RPMI7951 (cell line): Measurements from ENCODE around the gene C1GALT1. TPM values are rescaled to one million over a fixed set of nuclear protein-coding genes. Genes with fewer than 3 reads are reported as not detected.

Experiments used
- DNase-seq: peaks from one replicate; pipeline ENCODE4 v3.0.0-alpha.2; 2012; ENCODE audit warnings: low read depth
- total RNA-seq: library from RNA; depleted of rRNA; stranded (reverse); fragments of >200 nt; shearing (Covaris generic); gene quantifications from 2 replicates; pipeline ENCODE4 v1.2.3, GENCODE V29; 2014

Gene C1GALT1
- total RNA-seq, 1 experiment from 2014 or later: 44.9 TPM

DNA sequence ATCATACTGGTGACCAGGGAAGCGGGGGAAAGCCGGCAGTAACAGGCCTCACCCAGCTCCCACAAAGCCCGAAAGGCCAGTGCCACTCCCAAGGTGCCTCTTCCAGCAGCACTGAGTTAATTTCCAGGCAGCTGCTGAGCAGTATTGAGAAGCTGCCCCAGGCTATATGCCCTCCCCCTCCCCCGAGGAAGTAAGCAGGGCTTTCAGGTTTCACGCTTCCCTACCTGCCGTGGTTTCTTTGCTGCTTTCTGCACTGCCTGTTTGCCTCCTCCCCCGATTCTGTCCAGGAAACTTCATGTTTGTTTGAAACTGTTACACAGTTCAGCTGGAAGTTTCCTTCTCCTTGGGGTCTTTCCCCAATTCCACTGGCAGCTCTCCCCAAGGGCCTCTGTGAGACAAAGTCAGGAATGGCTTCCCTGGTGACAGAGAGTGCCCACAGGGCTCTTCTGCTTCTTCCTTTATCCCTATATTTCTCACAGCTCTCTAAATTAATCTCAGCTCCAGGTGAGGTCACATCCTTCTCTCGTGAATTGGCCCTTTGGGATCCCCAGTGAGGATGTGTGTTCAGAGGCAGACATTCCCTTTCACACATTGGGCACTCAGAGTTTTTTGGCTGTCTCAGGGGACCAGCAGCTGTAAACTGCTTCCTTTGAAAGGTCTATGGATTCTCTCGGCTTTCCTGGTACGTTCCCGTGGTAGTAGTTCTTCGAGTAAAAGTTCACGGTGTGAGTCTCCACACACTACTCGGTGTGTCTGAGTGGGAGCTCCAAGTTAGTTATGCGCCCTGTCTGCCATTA is 19.4 kb downstream of the C1GALT1 start:
- no peak for DNase-seq

DNA sequence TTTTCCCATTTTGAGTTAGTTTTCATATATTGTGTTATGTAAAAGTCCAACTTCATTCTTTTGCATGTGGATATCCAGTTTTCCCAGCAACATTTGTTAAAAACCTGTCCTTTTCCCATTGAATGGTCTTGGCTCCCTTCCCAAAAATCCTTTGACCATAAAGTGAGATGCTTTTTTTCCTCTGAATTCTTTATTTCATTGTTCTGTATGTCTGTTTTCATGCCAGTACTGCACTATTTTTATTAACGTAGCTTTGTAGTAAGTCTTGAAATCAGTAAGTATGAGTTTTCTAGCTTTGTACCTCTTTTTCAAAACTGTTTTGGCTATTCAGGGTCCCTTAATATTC is 20.0 kb downstream of the C1GALT1 start:
- DNase-seq: no peak

DNA sequence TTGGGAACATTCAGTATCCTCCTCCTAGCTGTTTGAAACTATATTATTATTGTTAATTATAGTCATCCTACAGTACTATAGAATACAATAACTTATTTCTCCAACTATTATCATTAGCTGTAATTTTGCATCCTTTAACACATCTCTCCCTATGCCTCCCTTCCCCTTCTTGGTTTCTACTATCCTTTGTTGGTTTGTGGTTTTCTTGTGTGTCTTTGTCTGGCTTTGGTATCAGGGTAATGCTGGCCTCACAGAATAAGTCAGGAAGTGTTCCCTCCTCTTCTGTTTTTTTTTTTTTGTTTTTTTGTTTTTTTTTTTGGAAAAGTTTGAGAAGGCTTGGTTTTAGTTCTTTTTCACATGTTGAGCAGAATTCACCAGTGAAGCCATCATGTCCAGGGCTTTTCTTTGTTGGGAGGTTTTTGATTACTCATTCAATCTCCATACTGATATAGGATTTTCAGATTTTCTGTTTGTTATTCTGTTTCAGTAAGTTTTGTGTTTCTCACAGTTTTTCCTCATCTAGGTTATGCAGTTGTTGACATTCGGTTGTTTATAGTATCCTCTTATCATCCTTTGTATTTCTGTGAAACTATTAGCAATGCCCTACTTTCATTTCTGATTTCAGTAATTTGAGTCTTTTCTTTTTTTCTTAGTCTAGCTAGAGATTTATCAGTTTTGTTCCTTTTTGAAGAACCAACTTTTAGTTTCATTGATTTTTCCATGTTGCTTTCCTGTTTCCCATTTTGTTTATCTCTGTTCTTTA is 21.6 kb downstream of the C1GALT1 start:
- DNase-seq: peak; percentile 24

DNA sequence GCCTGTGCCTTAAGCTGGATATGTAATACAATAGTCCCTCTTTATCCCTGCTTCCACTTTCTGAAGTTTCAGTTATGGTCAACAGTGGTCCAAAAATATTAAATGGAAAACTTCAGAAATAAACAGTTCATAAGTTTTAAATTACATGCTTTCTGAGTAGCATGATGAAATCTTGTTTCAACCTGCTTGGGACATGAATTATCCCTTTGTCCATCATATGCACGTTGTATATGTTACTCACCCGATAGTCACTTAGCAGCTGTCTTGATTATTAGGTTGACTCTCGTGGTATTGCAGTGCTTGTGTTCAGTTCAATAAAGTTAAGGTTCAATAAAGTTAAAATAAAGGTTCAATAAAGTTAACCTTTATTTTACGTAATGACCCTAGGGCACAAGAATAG is 25.5 kb downstream of the C1GALT1 start:
- peak; percentile 32 for DNase-seq

DNA sequence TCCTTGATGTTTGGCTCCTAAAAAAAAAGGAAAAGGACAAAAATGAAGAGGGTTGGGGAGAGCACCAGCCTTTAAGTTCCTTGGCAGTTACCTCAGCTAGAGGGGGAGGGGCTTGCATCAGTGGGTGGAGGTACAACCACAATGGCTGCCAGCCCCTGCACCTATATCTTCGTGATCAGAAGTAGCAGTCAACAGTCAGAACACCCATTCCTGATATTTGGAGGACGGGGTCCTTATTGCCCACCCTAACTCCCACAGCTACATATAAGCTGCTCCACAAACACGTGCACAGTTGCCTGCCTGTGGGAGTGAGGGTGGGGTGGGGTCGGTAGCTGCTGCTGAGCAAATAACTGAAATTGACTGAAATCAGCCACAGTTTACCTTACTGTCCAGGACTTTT is 26.2 kb downstream of the C1GALT1 start:
- DNase-seq: no peak

DNA sequence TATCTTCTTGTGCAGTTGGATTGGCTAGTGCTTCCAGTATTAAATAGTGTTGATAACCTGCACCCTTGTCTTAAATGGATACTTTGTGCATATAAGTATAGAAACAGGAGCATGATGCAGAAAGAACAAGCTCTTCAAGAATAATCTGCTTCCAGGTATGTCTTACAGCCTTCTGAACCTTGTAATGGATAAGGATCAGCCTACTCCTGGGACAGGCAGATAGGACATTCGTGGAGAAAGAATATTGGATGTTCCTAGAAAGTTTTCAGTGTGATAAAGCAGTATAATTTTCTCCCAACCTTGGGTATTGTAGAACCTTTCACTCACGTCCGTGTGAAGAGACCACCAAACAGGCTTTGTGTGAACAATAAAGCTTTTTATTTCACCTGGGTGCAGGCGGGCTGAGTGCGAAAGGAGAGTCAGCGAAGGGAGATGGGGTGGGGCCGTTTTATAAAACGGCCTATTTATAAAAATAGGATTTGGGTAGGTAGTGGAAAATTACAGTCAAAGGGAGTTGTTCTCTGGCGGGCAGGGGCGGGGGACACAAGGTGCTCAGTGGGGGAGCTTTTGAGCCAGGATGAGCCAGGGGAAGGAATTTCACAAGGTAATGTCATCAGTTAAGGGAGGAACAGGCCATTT is 27.2 kb downstream of the C1GALT1 start:
- no peak for DNase-seq

DNA sequence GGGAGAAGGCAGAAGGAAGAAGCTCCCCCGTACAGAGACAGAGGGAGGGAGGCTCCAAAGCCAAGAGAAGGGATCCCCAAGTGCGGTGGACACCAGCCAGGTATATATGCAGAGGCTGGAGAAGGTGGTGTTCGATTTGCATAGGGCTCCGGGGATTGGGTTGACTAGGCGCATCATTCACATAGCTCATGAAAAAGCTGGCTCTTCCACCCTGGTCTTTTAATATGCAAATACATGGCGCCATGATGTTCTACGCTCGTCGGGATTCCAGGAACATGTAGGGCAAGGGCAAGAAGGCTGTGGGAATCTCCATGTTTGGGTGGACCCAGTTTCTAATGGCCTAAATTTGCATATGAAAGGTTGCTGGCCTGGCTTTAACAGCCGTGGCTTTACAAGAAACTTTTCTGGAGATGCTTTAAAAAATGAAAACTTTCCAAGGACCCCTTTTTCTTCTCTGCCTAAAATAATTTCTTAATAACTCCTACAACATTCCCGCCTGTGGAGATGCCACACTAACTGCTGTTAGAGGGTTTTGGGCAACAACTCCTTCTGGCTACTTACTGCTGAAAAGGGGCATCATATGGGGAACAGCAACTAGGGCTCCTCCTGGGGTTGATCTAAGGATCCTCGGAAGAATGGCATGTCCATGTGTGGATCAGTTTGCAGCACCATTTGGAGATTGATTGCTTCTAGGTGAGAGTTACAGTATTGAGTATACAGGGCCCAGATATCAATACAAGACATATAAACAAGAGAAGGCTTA is 28.3 kb downstream of the C1GALT1 start:
- no peak for DNase-seq

DNA sequence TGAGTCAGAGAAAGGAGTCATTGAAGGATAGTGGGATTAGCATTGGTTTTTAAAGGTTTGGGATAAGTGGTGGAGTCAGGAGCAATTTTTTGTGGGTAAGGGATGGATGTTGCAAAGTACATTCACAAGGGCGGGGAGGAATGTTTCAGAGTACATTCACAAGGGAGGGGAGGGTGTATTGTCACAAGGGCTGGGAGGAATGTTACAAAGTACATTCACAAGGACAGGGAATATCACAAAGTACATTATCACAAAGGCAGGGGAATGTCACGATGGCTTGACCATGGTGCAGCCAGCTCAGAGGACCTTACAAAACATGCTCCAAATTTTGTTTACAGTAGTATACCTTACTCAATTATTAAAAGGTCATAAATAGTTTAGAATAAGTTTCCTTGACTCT is 30.3 kb downstream of the C1GALT1 start:
- no peak for DNase-seq

DNA sequence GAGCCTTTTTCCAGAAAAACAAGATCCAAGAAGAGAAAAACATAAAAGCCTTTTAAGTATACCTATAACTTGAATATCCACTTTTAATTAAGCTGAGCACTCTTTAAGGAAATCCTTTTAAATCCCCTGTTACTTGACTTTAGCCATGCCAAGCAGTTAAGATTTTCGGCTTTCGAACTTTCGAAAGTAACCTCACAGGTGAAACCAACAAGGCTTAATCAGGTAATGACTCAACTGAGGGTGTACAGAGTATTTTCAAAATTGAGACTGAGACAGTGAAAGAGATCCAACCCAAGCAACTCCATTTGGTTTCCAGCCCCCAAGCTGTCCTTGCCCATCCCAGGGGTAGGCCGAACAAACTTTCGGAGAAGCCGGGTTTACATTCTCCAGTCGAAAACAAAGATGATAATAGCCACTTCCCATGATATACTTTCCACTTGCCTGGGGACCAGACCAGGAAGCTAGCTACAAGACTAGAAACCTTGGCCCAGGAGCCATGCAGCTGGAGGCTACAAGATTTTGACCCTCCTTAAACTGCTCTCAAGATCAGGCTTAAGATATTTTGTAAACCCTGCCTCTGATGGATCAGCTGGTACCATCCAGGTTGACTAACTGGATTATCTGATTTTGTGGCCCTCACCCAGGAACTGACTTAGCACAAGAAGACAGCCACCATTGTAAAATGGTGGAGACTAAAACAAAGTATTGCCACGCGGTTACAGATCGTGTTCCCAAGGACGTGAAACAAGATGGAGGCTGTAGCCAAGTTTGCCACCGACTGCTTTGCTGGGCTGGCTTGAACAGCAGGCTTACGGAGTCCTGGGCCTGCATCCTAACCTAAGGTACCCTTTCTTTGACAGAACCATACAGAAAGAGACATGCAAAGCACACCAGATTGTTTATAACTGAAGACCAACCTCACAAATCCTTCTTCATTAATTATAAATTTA is 32.3 kb downstream of the C1GALT1 start:
- no peak for DNase-seq

DNA sequence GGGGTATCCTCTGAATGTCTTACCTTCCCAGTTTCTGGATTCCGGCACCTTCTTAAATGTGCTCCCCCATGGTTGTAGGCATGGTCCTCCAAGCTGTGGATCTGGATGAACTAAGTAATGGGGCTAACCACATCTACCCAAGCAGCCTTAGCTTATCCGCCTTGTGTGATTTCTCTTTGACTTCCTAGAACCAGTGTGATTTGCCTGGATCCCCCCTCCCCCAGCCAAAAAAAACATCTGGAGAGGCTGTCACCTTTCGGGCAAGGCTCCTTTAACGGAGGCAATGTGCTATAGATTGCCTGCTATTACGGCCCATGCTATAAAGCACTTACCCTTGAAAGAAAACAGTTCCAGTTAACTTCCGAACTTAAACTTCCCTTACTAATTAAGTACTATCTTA is 33.9 kb downstream of the C1GALT1 start:
- no peak for DNase-seq

DNA sequence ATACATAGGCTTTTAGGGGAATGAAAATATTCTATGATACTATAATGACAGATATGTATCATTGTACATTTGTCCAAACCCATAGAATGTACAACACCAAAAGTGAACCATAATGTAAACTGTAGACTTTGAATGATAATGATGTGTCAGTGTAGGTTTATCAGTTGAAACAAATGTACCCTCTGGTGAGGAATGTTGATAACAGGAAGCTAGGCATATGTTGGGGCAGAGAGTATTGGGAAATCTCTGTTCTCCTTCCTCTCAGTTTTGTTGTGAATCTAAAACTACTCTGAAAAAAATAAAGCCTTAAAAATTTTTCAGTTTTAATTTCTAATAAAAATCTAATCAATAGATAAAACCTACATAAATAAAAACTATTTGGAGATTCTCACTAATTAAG is 36.9 kb downstream of the C1GALT1 start:
- DNase-seq: no peak

DNA sequence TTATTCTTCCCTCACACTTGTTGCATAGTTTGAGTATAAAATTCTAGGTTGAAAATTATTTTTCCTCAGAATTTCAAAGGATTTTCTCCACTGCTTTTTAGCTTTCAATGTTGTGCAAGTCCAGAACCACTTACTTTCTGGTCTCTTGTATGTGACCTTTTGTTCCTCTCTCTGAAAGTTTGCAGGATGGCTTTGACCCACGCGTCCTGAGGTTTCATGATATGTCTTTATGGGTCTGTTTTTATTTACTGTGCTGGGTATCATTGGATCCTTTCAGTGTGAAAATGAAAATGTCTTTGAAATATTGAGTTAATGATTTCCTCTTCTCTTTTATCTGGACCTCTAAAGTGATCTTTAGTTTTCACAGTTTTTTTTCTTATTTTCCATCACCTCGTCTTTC is 38.5 kb downstream of the C1GALT1 start:
- no peak for DNase-seq

DNA sequence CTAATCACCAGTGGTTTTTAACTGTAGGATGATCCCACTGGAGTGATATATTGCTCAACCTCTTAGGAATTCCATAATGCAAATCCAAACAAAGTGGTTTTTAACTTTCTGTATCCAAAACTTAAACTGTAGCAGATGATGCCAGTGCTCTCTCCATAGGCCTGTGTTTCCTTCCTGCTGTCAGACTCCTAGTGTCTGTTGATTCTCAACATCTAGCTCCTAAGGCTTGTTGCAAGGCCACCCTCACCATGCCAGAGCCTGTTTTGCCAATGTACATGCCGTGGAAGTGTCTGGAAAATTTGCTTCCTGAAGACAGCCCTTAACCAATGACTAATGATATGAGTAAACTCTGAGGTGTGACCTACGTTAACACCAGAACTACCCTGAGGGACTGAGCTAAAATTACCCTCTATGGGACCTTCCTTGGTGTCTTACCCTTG is 39.3 kb downstream of the C1GALT1 start:
- peak; percentile 95 for DNase-seq

DNA sequence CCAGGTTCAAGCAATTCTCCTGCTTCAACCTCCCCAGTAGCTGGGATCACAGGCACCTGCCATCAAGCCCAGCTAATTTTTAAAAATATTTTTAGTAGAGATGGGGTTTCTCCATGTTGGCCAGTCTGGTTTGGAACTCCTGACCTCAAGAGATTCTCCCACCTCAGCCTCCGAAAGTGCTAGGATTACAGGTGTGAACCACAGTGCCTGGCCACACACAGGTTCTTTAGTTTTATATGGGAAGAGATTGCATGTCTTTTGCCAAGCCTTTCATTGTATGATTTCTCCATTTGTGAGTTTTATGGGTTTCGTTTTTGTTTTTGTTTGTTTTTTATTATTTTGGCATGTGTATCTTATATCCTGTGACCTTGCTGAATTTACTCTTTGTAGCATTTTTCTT is 40.9 kb downstream of the C1GALT1 start:
- DNase-seq: no peak

DNA sequence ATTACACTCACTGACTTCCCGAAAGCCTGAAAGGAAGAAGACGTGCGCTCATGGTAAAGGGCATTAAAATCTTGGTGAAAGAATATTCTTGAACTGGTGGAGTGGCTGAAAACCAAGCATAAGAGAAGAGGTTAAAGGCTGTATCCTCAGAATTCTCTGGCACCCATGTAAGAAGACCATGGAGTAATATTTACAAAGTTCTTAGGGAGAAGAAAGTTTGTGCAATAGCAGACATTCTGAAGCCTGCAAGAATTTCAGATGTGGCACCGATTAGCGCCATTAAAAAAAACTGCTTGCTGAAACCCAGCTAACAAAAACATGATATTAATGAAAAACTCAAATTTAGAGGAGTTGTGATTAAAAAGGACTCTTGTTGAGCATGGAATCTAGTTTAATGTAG is 44.1 kb downstream of the C1GALT1 start:
- DNase-seq: no peak

DNA sequence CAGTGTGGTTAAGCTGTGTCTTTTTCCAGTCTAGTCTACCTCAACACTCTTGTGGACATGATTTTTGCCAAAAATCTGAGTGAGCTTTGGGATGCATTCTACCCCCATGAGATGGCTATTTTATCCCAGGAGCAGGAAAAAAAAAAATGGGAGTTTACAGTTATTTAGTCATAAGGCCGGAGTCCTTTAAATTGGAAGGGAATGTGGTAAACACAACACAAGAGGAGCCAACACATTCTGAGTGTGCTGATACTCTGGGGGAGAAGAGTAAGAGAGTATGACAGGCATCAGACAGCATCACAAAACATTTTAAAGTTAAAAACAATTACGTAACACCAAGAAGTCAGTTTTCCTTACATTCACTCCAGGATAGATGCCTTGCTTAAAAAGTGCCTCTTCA is 46.1 kb downstream of the C1GALT1 start:
- no peak for DNase-seq

DNA sequence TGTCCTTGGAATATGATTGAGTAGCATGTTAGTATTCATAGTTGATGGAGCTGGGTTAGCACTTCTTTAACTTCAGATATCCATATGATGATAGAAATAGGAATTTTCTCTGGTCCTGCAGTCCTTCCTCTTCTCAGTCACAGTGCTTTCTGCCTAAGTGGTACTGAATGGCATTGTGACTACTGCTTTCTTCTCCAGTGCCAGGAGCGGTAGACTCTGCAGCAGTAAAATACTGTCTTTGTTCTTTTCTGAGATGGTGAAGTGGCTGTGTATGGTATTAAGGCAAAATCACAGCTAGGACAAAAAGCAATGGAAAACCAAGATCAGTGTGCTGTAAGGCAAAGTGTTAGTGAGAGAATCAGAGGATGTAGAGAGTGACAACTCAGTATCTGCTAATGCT is 46.6 kb downstream of the C1GALT1 start:
- peak; percentile 15 for DNase-seq

DNA sequence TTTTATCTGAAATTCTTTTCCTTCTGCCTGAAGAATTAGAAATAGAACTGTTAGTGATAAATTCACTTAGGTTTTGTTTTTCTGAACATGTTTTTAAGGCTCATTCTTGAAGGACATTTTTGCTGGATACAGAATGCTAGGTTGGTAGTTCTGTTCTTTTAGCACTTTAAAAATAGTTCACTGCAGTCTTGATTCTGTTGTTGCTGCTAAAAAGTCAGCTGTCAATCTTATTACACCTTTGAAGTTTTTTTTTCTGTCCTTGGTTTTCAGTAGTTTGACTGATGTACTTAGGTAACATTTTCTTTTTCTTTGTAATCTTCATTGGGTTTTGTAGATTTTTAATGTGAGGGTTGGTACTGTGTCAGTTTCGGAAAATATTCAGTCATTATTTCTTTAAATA is 48.7 kb downstream of the C1GALT1 start:
- no peak for DNase-seq

DNA sequence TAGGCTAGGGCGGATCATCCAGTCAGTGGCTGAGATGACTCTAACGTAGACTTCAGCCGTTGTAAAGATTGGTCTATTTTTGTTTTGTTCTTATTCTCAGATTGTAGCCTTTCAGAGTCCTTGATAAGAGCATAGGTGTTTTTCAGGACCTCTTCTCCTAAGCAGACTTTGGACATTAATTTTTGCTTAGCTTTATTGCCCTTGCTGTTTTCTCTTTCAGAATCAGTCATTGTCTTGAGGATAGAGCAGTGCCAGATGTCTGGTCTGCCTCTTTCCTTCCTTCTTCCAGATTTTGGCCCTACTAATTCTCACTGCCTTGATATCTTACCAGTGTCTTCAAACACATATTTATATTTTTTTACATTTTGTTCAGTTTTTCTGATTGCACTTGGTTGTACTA is 49.5 kb downstream of the C1GALT1 start:
- no peak for DNase-seq

DNA sequence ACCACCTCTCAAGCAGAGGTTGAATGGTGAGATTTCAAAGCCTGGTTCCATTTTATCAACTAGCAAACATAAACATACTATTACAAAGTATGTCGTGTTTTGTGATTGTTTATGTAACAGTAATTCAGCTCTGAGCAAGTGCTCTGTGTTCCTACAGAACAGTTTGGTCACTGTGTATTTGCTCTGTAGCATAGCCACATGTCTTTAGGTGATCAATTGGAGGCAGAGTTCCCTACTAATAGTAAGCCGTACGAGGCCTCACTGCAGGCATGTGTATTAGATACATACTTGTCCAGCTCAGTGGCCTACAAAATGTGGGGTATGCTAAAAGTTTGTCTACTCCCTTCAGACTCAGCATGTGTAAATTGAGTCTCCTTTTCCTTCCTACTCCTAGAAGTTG is 53.0 kb downstream of the C1GALT1 start:
- DNase-seq: no peak

DNA sequence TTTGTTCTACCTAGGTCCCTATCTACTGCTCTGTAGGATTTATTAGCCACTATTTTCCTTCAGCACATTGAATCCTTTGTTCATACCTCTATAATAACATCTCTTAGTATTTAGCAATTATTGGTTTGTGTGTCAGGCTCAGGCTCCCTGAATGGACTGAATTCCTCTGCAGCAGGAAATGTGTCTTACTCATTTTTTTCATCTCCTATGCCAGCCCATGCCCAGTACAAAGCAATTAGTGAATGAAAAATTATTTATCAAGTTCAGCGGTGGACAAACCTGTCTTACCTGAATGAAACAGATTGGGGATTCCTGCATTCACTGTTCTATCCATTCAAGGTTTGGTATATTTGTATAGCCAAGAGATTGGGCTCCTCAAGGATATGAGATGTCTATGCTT is 53.7 kb downstream of the C1GALT1 start:
- no peak for DNase-seq
